HepG2 (cell line): ENCODE measurements around the gene CDO1. TPM values are rescaled to one million over a fixed set of nuclear protein-coding genes. Genes with fewer than 3 reads are reported as not detected.
A peak's percentile ranks its signal among the peaks of the same experiment; 100 is the strongest.

ENCODE experiments used
- ATAC-seq: fragments of 200-7000 bp; cut with Tn5 transposase; 3 replicates; pipeline ENCODE4 v1.9.1; 2020; ENCODE audit warnings: mild to moderate bottlenecking, moderate library complexity
- BruUV-seq: library from RNA; stranded (reverse); fragments of 400-500 nt; replicated peaks from 2 replicates; lab custom pipeline; 2021; lab: Mats Ljungman, UMichigan
- CTCF ChIA-PET: fragments of 300-600 bp; formaldehyde crosslinking; extraction: SDS; loops from one replicate; lab custom pipeline; 2021; ENCODE audit warnings: low total read pairs, inconsistent platforms, low intra/inter-chr PET ratio; lab: Yijun Ruan, JAX
- POLR2A ChIA-PET: fragments of 350-600 bp; sonication (Branson Sonifier 250); formaldehyde crosslinking; loops from one replicate; lab custom pipeline; 2020; ENCODE audit warnings: antibody characterized with exemption, inconsistent platforms; lab: Yijun Ruan, JAX
- DNase-seq: peaks from one replicate; pipeline ENCODE4 v3.0.0-alpha.2; 2015; ENCODE audit warnings: low spot score
- FAIRE-seq: peaks from 3 replicates; lab custom pipeline; 2011; peaks lifted over from hg19 to GRCh38; lab: Jason Lieb, UNC
- H2AFZ ChIP-seq: one replicate; pipeline ENCODE4 v1.6.1; 2011; ENCODE audit warnings: low read length, inconsistent platforms
- H3K27ac ChIP-seq: fragments of 300-600 bp; 3 replicates; pipeline ENCODE4 v1.8.0; 2011; ENCODE audit warnings: mixed run types, mild to moderate bottlenecking, mixed read lengths, low read length, inconsistent platforms; ENCODE audit not compliant: insufficient read depth; ENCODE audit errors: extremely low read length
- H3K27me3 ChIP-seq, 2 experiments: fragments of 200-600 bp in 1 of 2; 2 replicates in 1 of 2; 3 replicates in 1 of 2; pipeline versions ENCODE4 v1.6.0 to v1.8.0; 2011; ENCODE audit warnings: low read length in 2 of 2, mild to moderate bottlenecking in 2 of 2, moderate library complexity in 2 of 2, inconsistent platforms in 1 of 2; ENCODE audit not compliant: insufficient read depth in 2 of 2, control insufficient read depth in 1 of 2
- H3K36me3 ChIP-seq, 2 experiments: fragments of 200-600 bp in 1 of 2; replicated peaks in 1 of 2; 2 replicates in 1 of 2; 3 replicates in 1 of 2; pipeline versions ENCODE4 v1.5.1 to v1.8.0; 2011; ENCODE audit warnings: low read length in 2 of 2, inconsistent platforms in 1 of 2; ENCODE audit not compliant: insufficient read depth in 2 of 2, control insufficient read depth in 1 of 2
- H3K4me1 ChIP-seq: 2 replicates; pipeline ENCODE4 v1.5.1; 2012; ENCODE audit warnings: low read length, inconsistent platforms; ENCODE audit not compliant: insufficient read depth
- H3K4me2 ChIP-seq: 2 replicates; pipeline ENCODE4 v1.6.0; 2011; ENCODE audit warnings: low read depth, low read length, inconsistent platforms
- H3K4me3 ChIP-seq, 3 experiments: fragments of 200-600 bp in 1 of 3; sonication (generic), shearing (Covaris generic) in 1 of 3; replicated peaks in 1 of 3; 2 replicates each; pipeline ENCODE4 v1.5.1; 2011 to 2016; ENCODE audit warnings: low read length in 3 of 3, inconsistent platforms in 2 of 3, low read depth in 2 of 3, mild to moderate bottlenecking in 2 of 3, control low read depth in 1 of 3, mixed read lengths in 1 of 3; ENCODE audit not compliant: insufficient read depth in 1 of 3
- H3K79me2 ChIP-seq: one replicate; pipeline ENCODE4 v1.6.1; 2011; ENCODE audit warnings: low read length, inconsistent platforms; ENCODE audit not compliant: insufficient read depth
- H3K9ac ChIP-seq: 2 replicates; pipeline ENCODE4 v1.6.0; 2011; ENCODE audit warnings: mild to moderate bottlenecking, low read depth, low read length, inconsistent platforms; ENCODE audit not compliant: insufficient read depth
- H3K9me3 ChIP-seq: 2 replicates; pipeline ENCODE4 v1.5.1; 2012; ENCODE audit warnings: mild to moderate bottlenecking, low read length
- H4K20me1 ChIP-seq: 2 replicates; pipeline ENCODE4 v1.6.0; 2011; ENCODE audit warnings: inconsistent platforms, mild to moderate bottlenecking, low read length, moderate library complexity; ENCODE audit not compliant: insufficient read depth
- ATF7 ChIP-seq, 2 experiments: fragments of 450-650 bp in 1 of 2; sonication (generic) in 1 of 2; formaldehyde crosslinking in 1 of 2; IDR thresholded peaks; 2 replicates each; pipeline versions ENCODE4 v1.4.0 to v1.6.1; 2016 to 2020; ENCODE audit warnings: antibody characterized with exemption in 1 of 2, mild to moderate bottlenecking in 1 of 2, missing genetic modification reagents in 1 of 2
- CBX5 ChIP-seq: sonication (generic); formaldehyde crosslinking; IDR thresholded peaks from 2 replicates; pipeline ENCODE4 v1.4.0; 2020; ENCODE audit warnings: missing genetic modification reagents, borderline replicate concordance
- HOXD1 ChIP-seq: sonication (generic); formaldehyde crosslinking; IDR thresholded peaks from 2 replicates; pipeline ENCODE4 v1.5.0; 2020; ENCODE audit warnings: missing genetic modification reagents
- KAT8 ChIP-seq: IDR thresholded peaks from 2 replicates; pipeline ENCODE4 v1.6.1; 2016; ENCODE audit warnings: missing genetic modification reagents, missing compliant biosample characterization
- SMAD1 ChIP-seq: sonication (generic); formaldehyde crosslinking; IDR thresholded peaks from 2 replicates; pipeline ENCODE4 v1.4.0; 2020; ENCODE audit warnings: missing genetic modification reagents, low read depth, mild to moderate bottlenecking, borderline replicate concordance
- SOX13 ChIP-seq, 3 experiments: fragments of 450-650 bp in 1 of 3; sonication (generic) in 1 of 3; formaldehyde crosslinking in 1 of 3; IDR thresholded peaks in 2 of 3; conservative IDR thresholded peaks in 1 of 3; 2 replicates each; pipeline versions ENCODE4 v1.5.0 to v1.6.1; 2016 to 2020; ENCODE audit warnings: antibody characterized with exemption in 1 of 3, mild to moderate bottlenecking in 1 of 3, missing compliant biosample characterization in 1 of 3, missing genetic modification reagents in 1 of 3, moderate library complexity in 1 of 3
- SP1 ChIP-seq, 2 experiments: fragments of 450-650 bp in 1 of 2; sonication (generic) in 1 of 2; formaldehyde crosslinking in 1 of 2; IDR thresholded peaks; 2 replicates each; pipeline versions ENCODE4 v1.4.0 to v1.6.1; 2016 to 2020; ENCODE audit warnings: missing genetic modification reagents in 1 of 2
- ZBTB4 ChIP-seq: sonication (generic); formaldehyde crosslinking; IDR thresholded peaks from 2 replicates; pipeline ENCODE4 v1.4.0; 2020; ENCODE audit warnings: missing genetic modification reagents, mild to moderate bottlenecking, borderline replicate concordance
- ZNF124 ChIP-seq: sonication (generic); formaldehyde crosslinking; IDR thresholded peaks from 2 replicates; pipeline ENCODE4 v1.4.0; 2020; ENCODE audit warnings: missing genetic modification reagents
- ZNF224 ChIP-seq: sonication (generic); formaldehyde crosslinking; IDR thresholded peaks from 2 replicates; pipeline ENCODE4 v1.5.0; 2020; ENCODE audit warnings: mild to moderate bottlenecking, missing genetic modification reagents
- ZNF253 ChIP-seq: sonication (generic); formaldehyde crosslinking; IDR thresholded peaks from 2 replicates; pipeline ENCODE4 v1.8.0; 2022; ENCODE audit warnings: mild to moderate bottlenecking, missing genetic modification reagents, borderline replicate concordance
- ZNF30 ChIP-seq: sonication (generic); formaldehyde crosslinking; IDR thresholded peaks from 2 replicates; pipeline ENCODE4 v1.5.0; 2020; ENCODE audit warnings: mild to moderate bottlenecking, missing genetic modification reagents
- ZNF326 ChIP-seq: sonication (generic); formaldehyde crosslinking; IDR thresholded peaks from 2 replicates; pipeline ENCODE4 v1.4.0; 2020; ENCODE audit warnings: missing genetic modification reagents, borderline replicate concordance
- ZNF770 ChIP-seq: sonication (generic); formaldehyde crosslinking; IDR thresholded peaks from 2 replicates; pipeline ENCODE4 v1.5.0; 2020; ENCODE audit warnings: mild to moderate bottlenecking, missing genetic modification reagents
- ZNF775 ChIP-seq: sonication (generic); formaldehyde crosslinking; IDR thresholded peaks from 2 replicates; pipeline ENCODE4 v1.4.0; 2020; ENCODE audit warnings: missing genetic modification reagents, mild to moderate bottlenecking, moderate library complexity, borderline replicate concordance
- WGBS: methylation state at CpG from one replicate; pipeline ENCODE4 v1.1.6; 2017; ENCODE audit warnings: low lambda C conversion rate; 5-methylcytosine and 5-hydroxymethylcytosine counted together
- in situ Hi-C: cut with HindIII; loops from 2 replicates; pipeline ENCODE4 v1.10.0; 2017; ENCODE audit warnings: low pct_unique_long_range_greater_than_20kb; ENCODE audit not compliant: extremely low pct_ligation_motif_present
- intact Hi-C: fragments of 100-400 bp; cut with micrococcal nuclease; formaldehyde crosslinking; loops from one replicate; pipeline ENCODE4 v1.10.0; 2022; ENCODE audit not compliant: unreplicated experiment
- polyA plus RNA-seq, 8 experiments: library from polyadenylated mRNA; depleted of rRNA in 3 of 8; stranded (reverse) in 7 of 8; unstranded in 1 of 8; fragments of >200 nt; fragmentation: Illumina TruSeq in 4 of 8; extraction: Trizol in 4 of 8; gene quantifications; 2 replicates each; pipeline versions ENCODE4 v1.2.1 to v1.2.3, GENCODE V29; 2011 to 2016; ENCODE audit warnings: low read depth in 4 of 8, missing spikeins in 1 of 8, mixed read lengths in 1 of 8; ENCODE audit not compliant: insufficient read depth in 1 of 8
- total RNA-seq, 5 experiments: library from RNA; depleted of rRNA; stranded (reverse); fragments of >200 nt; fragmentation: Illumina TruSeq; extraction: Trizol; gene quantifications; 2 replicates each; pipeline ENCODE4 v1.2.3, GENCODE V29; 2016; ENCODE audit warnings: low read depth in 1 of 5

Gene CDO1
- total and polyA plus RNA-seq, 2 of the 13 experiments (the other 11 are each of a cell fraction or from before 2014, with no cell fraction given): 3.2 to 4.4 TPM

GRCh38 chr5:115842952-115843351 lies 26.5 kb upstream of the CDO1 start:
- ChIA-PET CTCF (no interaction called here), POLR2A (no interaction called here)
- no peaks in the 10 kb centered on the region; a peak in 1 of 5 replicates for H3K27me3 ChIP-seq
- peak overlapping the region; percentile 77 to 98 (median 91) for H3K4me3 ChIP-seq
- ATAC-seq: no peak
- FAIRE-seq: no peak
- DNase-seq: no peak
- H3K36me3 ChIP-seq: 0 out of 5 replicates have a peak, but pooled peaks cover 0 to 2% of the 10 kb centered on the region in 2 experiments
- peak overlapping the region; percentile 99 for H3K27ac ChIP-seq
- H3K79me2 ChIP-seq: peaks cover 91% of the 10 kb centered on the region
- H2AFZ ChIP-seq: no peak overlapping the region
- peaks cover 62% of the 10 kb centered on the region for H3K4me1 ChIP-seq
- peak overlapping the region; percentile 77 for H3K4me2 ChIP-seq
- WGBS: 6% methylated on average over 3 of the region's 3 CpGs
- BruUV-seq: TSS peak; percentile 53
- intact Hi-C loops (loop anchor here (5.0 kb wide), 2 partner anchors 244 to 301 kb away; partner anchors contain the start of genes COMMD10 and FEM1C), in situ Hi-C loops (loop anchor here (25.0 kb wide), 1 partner anchor 219 kb away; no protein-coding TSS in a partner anchor)
- no peak for TF ChIP-seq ZNF770 (CRISPR knock-in tag)
- TF ChIP-seq KAT8 (CRISPR knock-in tag): no peak
- no peak for TF ChIP-seq ATF7 (IDR thresholded peaks at IDR 0.05)
- TF ChIP-seq ATF7 (CRISPR knock-in tag; IDR thresholded peaks at IDR 0.05): no peak
- no peak for TF ChIP-seq SOX13 (IDR thresholded peaks at IDR 0.05)
- no peak for TF ChIP-seq SOX13 (CRISPR knock-in tag; conservative IDR thresholded peaks at IDR 0.05 in 1 of 2, IDR thresholded peaks at IDR 0.05 in 1 of 2)
- TF ChIP-seq ZNF30 (CRISPR knock-in tag): no peak
- no peak for TF ChIP-seq ZBTB4
- TF ChIP-seq SMAD1 (CRISPR knock-in tag): no peak
- no peak for TF ChIP-seq ZNF326 (CRISPR knock-in tag)
- no peak for TF ChIP-seq ZNF253 (CRISPR knock-in tag)
- no peak for TF ChIP-seq HOXD1 (CRISPR knock-in tag)
- no peak for TF ChIP-seq ZNF224
- TF ChIP-seq CBX5 (CRISPR knock-in tag): no peak
- TF ChIP-seq ZNF124 (CRISPR knock-in tag): no peak
- no peak for TF ChIP-seq ZNF775 (CRISPR knock-in tag)
- TF ChIP-seq SP1 (IDR thresholded peaks at IDR 0.05): no peak
- no peak for TF ChIP-seq SP1 (CRISPR knock-in tag; IDR thresholded peaks at IDR 0.05)
- peaks cover 13% of the 10 kb centered on the region for H4K20me1 ChIP-seq
- H3K9ac ChIP-seq: peak overlapping the region; percentile 94
- no peaks in the 10 kb centered on the region for H3K9me3 ChIP-seq
